Activated naive CD4-positive, alpha-beta T cell treated with anti-CD3 and anti-CD28 coated beads for 36 hours (primary cell): Measurements from ENCODE around the gene TMEM163. TPM values are rescaled to one million over a fixed set of nuclear protein-coding genes. Genes with fewer than 3 reads are reported as not detected.

Source experiments
- CTCF ChIA-PET: fragments of 350-600 bp; sonication (Branson Sonifier 250); formaldehyde crosslinking; loops from one replicate; lab custom pipeline; 2021; ENCODE audit warnings: antibody characterized with exemption; lab: Charles Lee
- DNase-seq: peaks from one replicate; pipeline ENCODE4 v3.0.0-alpha.2; 2020
- H3K27ac Mint-ChIP-seq: one replicate; pipeline ENCODE4 v1.8.0; 2021; ENCODE audit warnings: mild to moderate bottlenecking, mixed read lengths
- H3K27me3 Mint-ChIP-seq: one replicate; pipeline ENCODE4 v1.8.0; 2021; ENCODE audit warnings: low read depth, mixed read lengths
- H3K36me3 Mint-ChIP-seq: one replicate; pipeline ENCODE4 v1.8.0; 2021; ENCODE audit warnings: low read depth, mixed read lengths
- H3K4me1 Mint-ChIP-seq: one replicate; pipeline ENCODE4 v1.8.0; 2021; ENCODE audit warnings: low read depth, mixed read lengths
- H3K4me3 Mint-ChIP-seq: one replicate; pipeline ENCODE4 v1.8.0; 2021; ENCODE audit warnings: mild to moderate bottlenecking, moderate library complexity, mixed read lengths
- H3K9me3 Mint-ChIP-seq: one replicate; pipeline ENCODE4 v1.8.0; 2021; ENCODE audit warnings: mixed read lengths
- intact Hi-C: fragments of 100-400 bp; cut with micrococcal nuclease; formaldehyde crosslinking; loops from one replicate; pipeline ENCODE4 v1.15.1; 2023
- total RNA-seq, 2 experiments: library from RNA; stranded (reverse); gene quantifications; one replicate each; pipeline ENCODE4 v1.2.3, GENCODE V29; 2021

TMEM163 gene
- total RNA-seq, 2 experiments from 2014 or later = not detected

- DNase-seq = no peak
- peaks cover 17% of the 10 kb centered on the region for H3K36me3 Mint-ChIP-seq
- H3K27ac Mint-ChIP-seq = no peak overlapping the region
- H3K4me1 Mint-ChIP-seq = no peaks in the 10 kb centered on the region
- H3K9me3 Mint-ChIP-seq = no peaks in the 10 kb centered on the region
- CTCF ChIA-PET = interaction anchor here (0.6 kb wide), 1 partner anchor 235 kb away, joined by 3 read pairs; no protein-coding TSS in a partner anchor
- no peak overlapping the region for H3K4me3 Mint-ChIP-seq
- intact Hi-C loops = no loop called here
- no peaks in the 10 kb centered on the region for H3K27me3 Mint-ChIP-seq
Observed at GRCh38 chr2:134420920-134421319, 297.9 kb downstream of the TMEM163 start.

- DNase-seq = no peak
- Mint-ChIP-seq H3K27ac (no peak overlapping the region), H3K4me1 (no peaks in the 10 kb centered on the region), H3K4me3 (no peak overlapping the region), H3K36me3 (peaks cover 16% of the 10 kb centered on the region), H3K27me3 (no peaks in the 10 kb centered on the region), H3K9me3 (no peaks in the 10 kb centered on the region)
- CTCF ChIA-PET = interaction anchor here (0.6 kb wide), 1 partner anchor 235 kb away, joined by 3 read pairs; no protein-coding TSS in a partner anchor
- intact Hi-C loops = no loop called here
Observed at GRCh38 chr2:134420259-134420658, 298.5 kb downstream of the TMEM163 start.

GRCh38 chr2:134417968-134418582, 300.7 kb downstream of the TMEM163 start:
- H3K4me3 Mint-ChIP-seq = no peak overlapping the region
- CTCF ChIA-PET = interaction anchor here (0.8 to 1.4 kb wide), 4 partner anchors 31 to 43 kb away, joined by 3 to 4 read pairs (median 3); no protein-coding TSS in a partner anchor
- intact Hi-C loops = no loop called here

GRCh38 chr2:134416637-134417036, 302.2 kb downstream of the TMEM163 start:
- H3K27me3 Mint-ChIP-seq = no peaks in the 10 kb centered on the region
- CTCF ChIA-PET = interaction anchor here (0.6 to 1.1 kb wide), 2 partner anchors 36 to 323 kb away, joined by 3 read pairs; no protein-coding TSS in a partner anchor
- intact Hi-C loops = no loop called here
- H3K36me3 Mint-ChIP-seq = peaks cover 14% of the 10 kb centered on the region
- no peak for DNase-seq
- H3K27ac Mint-ChIP-seq = no peak overlapping the region
- H3K4me1 Mint-ChIP-seq = peaks cover 6% of the 10 kb centered on the region
- no peak overlapping the region for H3K4me3 Mint-ChIP-seq
- no peaks in the 10 kb centered on the region for H3K9me3 Mint-ChIP-seq

More at GRCh38 chr2:134417968-134418582, 300.7 kb downstream of the TMEM163 start:
- H3K4me1 Mint-ChIP-seq = no peaks in the 10 kb centered on the region
- no peaks in the 10 kb centered on the region for H3K9me3 Mint-ChIP-seq
- DNase-seq = no peak
- H3K27ac Mint-ChIP-seq = no peak overlapping the region
- peaks cover 17% of the 10 kb centered on the region for H3K36me3 Mint-ChIP-seq
- no peaks in the 10 kb centered on the region for H3K27me3 Mint-ChIP-seq

GRCh38 chr2:134416018-134416417, 302.8 kb downstream of the TMEM163 start:
- DNase-seq = no peak
- peaks cover 10% of the 10 kb centered on the region for H3K4me1 Mint-ChIP-seq
- H3K9me3 Mint-ChIP-seq = no peaks in the 10 kb centered on the region
- CTCF ChIA-PET = interaction anchor here (0.6 kb wide), 1 partner anchor 323 kb away, joined by 3 read pairs; no protein-coding TSS in a partner anchor
- H3K36me3 Mint-ChIP-seq = peaks cover 14% of the 10 kb centered on the region
- H3K27me3 Mint-ChIP-seq = no peaks in the 10 kb centered on the region
- no peak overlapping the region for H3K4me3 Mint-ChIP-seq
- intact Hi-C loops = no loop called here
- no peak overlapping the region for H3K27ac Mint-ChIP-seq

GRCh38 chr2:134413912-134414311, 304.9 kb downstream of the TMEM163 start:
- no peaks in the 10 kb centered on the region for H3K27me3 Mint-ChIP-seq
- CTCF ChIA-PET = interaction anchor here (4.0 kb wide), 1 partner anchor 206 kb away, joined by 23 read pairs; no protein-coding TSS in a partner anchor
- no peaks in the 10 kb centered on the region for H3K9me3 Mint-ChIP-seq
- intact Hi-C loops = no loop called here
- no peak for DNase-seq
- no peak overlapping the region for H3K27ac Mint-ChIP-seq
- H3K4me1 Mint-ChIP-seq = peaks cover 18% of the 10 kb centered on the region
- H3K36me3 Mint-ChIP-seq = peaks cover 13% of the 10 kb centered on the region
- no peak overlapping the region for H3K4me3 Mint-ChIP-seq

- no peaks in the 10 kb centered on the region for H3K9me3 Mint-ChIP-seq
- peaks cover 13% of the 10 kb centered on the region for H3K36me3 Mint-ChIP-seq
- intact Hi-C loops = no loop called here
- peaks cover 18% of the 10 kb centered on the region for H3K4me1 Mint-ChIP-seq
- no peak for DNase-seq
- no peak overlapping the region for H3K27ac Mint-ChIP-seq
- CTCF ChIA-PET = interaction anchor here (0.6 to 4.0 kb wide), 4 partner anchors 206 to 294 kb away, joined by 4 to 61 read pairs (median 14); no protein-coding TSS in a partner anchor
- H3K27me3 Mint-ChIP-seq = no peaks in the 10 kb centered on the region
- H3K4me3 Mint-ChIP-seq = no peak overlapping the region
Observed at GRCh38 chr2:134413430-134413829, 305.4 kb downstream of the TMEM163 start.

- Mint-ChIP-seq H3K27ac (no peak overlapping the region), H3K4me3 (no peak overlapping the region), H3K4me1 (peaks cover 18% of the 10 kb centered on the region), H3K27me3 (no peaks in the 10 kb centered on the region), H3K36me3 (peaks cover 9% of the 10 kb centered on the region), H3K9me3 (no peaks in the 10 kb centered on the region)
- intact Hi-C loops = loop anchor here (1.0 kb wide), 4 partner anchors 167 to 526 kb away; no protein-coding TSS in a partner anchor
- no peak for DNase-seq
- CTCF ChIA-PET = interaction anchor here (1.1 to 4.0 kb wide), 14 partner anchors 10 to 523 kb away, joined by 3 to 61 read pairs (median 5); no protein-coding TSS in a partner anchor
Observed at GRCh38 chr2:134412639-134412999, 306.2 kb downstream of the TMEM163 start.

- H3K27ac Mint-ChIP-seq = no peak overlapping the region
- intact Hi-C loops = loop anchor here (1.0 kb wide), 4 partner anchors 167 to 526 kb away; no protein-coding TSS in a partner anchor
- no peak overlapping the region for H3K4me3 Mint-ChIP-seq
- no peaks in the 10 kb centered on the region for H3K27me3 Mint-ChIP-seq
- peaks cover 9% of the 10 kb centered on the region for H3K36me3 Mint-ChIP-seq
- H3K9me3 Mint-ChIP-seq = no peaks in the 10 kb centered on the region
- DNase-seq = peak; percentile 83
- CTCF ChIA-PET = interaction anchor here (0.6 to 4.0 kb wide), 29 partner anchors 9 to 525 kb away, joined by 3 to 61 read pairs (median 3); no protein-coding TSS in a partner anchor
- H3K4me1 Mint-ChIP-seq = peaks cover 18% of the 10 kb centered on the region
Observed at GRCh38 chr2:134411828-134412638, 306.8 kb downstream of the TMEM163 start.

- no peaks in the 10 kb centered on the region for H3K27me3 Mint-ChIP-seq
- intact Hi-C loops = no loop called here
- DNase-seq = no peak
- CTCF ChIA-PET = interaction anchor here (0.6 to 4.0 kb wide), 29 partner anchors 8 to 525 kb away, joined by 3 to 61 read pairs (median 4); no protein-coding TSS in a partner anchor
- no peaks in the 10 kb centered on the region for H3K9me3 Mint-ChIP-seq
- H3K4me1 Mint-ChIP-seq = peaks cover 18% of the 10 kb centered on the region
- H3K27ac Mint-ChIP-seq = no peak overlapping the region
- no peak overlapping the region for H3K4me3 Mint-ChIP-seq
- H3K36me3 Mint-ChIP-seq = peaks cover 9% of the 10 kb centered on the region
Observed at GRCh38 chr2:134411279-134411827, 307.4 kb downstream of the TMEM163 start.

- no peaks in the 10 kb centered on the region for H3K9me3 Mint-ChIP-seq
- H3K4me3 Mint-ChIP-seq = no peak overlapping the region
- peaks cover 18% of the 10 kb centered on the region for H3K4me1 Mint-ChIP-seq
- intact Hi-C loops = no loop called here
- H3K27me3 Mint-ChIP-seq = no peaks in the 10 kb centered on the region
- CTCF ChIA-PET = interaction anchor here (0.8 to 4.0 kb wide), 14 partner anchors 12 to 524 kb away, joined by 3 to 61 read pairs (median 5); no protein-coding TSS in a partner anchor
- peaks cover 9% of the 10 kb centered on the region for H3K36me3 Mint-ChIP-seq
- no peak for DNase-seq
- no peak overlapping the region for H3K27ac Mint-ChIP-seq
Observed at GRCh38 chr2:134410831-134411231, 308.0 kb downstream of the TMEM163 start.
